HG03097 (cell line): ENCODE measurements around the gene SFT2D1.

ENCODE experiments used
- ATAC-seq: cut with Tn5 transposase; IDR thresholded peaks from one replicate; pipeline ENCODE4 v1.9.1; 2021; ENCODE audit not compliant: unreplicated experiment, low FRiP score

Gene SFT2D1

DNA sequence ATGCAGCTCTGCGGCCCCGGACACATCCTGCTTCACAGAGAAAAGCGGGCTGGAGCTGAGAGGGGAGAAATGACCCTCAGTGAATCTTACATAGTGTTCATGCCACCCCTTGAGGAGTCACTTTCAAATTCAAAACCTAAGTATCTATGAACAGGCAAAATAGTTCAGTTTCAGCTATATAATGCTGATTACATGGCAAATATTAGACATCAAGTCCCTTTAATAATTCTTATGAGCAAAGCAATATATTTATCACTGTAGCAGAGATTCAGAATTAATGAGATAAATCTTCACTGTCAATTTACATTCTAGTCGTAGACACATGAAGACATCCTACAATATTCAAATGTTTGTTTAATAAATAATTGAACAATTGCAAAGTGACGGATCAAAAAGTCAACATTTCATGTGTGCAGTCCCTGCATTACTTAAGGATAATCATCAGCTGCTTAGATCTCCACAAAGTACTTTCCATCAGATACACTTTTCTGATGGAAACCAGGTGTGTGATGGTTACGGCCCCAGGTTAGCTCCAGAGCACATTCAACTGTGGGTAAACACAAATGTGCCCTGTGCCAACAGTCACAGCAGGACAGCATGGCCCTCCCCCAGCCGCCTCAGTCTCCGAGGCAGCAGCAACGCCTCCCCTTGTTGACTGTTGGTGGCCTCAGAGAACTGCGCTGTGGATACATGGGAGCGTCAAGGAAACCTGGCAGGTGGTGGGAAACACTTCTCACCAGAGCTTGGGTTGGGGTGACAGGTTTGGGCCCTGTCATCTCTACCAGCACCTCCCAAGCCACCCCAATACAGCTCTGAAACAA, 33.4 kb downstream of the SFT2D1 start:
- ATAC-seq = no peak

DNA sequence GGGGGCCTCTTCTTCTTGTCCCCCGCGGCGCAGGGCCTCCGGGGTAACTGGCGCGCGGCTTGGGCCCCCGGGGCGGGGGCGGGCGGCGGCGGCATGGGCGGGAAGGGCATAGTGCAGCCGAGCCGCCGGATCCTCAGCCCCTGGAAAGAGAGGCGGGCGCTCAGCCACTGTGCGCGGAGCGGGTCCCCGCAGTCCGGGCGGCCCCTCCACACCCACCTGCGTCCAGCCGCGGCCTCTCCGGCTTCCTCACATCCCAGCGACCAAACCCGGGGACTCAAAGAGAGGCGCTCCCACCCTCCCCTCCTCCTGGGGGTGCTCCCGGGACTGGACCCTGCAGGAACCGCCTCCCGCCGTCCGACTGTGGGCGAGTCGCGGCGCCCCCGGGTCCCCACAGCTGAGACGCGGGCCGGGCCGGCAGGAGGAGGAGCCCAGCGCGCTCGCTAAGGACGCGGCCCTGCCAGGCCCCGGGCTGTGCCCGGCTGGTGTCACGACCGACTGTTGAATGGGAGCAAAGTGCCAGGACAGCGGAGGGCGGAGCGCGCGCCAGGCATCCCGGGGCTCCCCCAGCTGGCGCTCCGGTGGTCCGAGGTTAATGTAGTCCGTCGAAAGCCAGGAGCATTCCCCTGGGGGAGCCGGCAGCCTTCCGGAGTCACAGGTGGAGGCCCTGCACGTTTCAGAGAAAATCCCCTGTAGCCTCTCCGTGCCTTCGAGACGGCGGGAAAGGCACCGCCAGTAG, 34.1 kb downstream of the SFT2D1 start, which contains the start of gene PRR18:
TSS of gene PRR18 (minus strand) at position 360 of the 736 bp plus-strand sequence. CDS start at position 110, 250 bp downstream.
- peak; percentile 48 for ATAC-seq

DNA sequence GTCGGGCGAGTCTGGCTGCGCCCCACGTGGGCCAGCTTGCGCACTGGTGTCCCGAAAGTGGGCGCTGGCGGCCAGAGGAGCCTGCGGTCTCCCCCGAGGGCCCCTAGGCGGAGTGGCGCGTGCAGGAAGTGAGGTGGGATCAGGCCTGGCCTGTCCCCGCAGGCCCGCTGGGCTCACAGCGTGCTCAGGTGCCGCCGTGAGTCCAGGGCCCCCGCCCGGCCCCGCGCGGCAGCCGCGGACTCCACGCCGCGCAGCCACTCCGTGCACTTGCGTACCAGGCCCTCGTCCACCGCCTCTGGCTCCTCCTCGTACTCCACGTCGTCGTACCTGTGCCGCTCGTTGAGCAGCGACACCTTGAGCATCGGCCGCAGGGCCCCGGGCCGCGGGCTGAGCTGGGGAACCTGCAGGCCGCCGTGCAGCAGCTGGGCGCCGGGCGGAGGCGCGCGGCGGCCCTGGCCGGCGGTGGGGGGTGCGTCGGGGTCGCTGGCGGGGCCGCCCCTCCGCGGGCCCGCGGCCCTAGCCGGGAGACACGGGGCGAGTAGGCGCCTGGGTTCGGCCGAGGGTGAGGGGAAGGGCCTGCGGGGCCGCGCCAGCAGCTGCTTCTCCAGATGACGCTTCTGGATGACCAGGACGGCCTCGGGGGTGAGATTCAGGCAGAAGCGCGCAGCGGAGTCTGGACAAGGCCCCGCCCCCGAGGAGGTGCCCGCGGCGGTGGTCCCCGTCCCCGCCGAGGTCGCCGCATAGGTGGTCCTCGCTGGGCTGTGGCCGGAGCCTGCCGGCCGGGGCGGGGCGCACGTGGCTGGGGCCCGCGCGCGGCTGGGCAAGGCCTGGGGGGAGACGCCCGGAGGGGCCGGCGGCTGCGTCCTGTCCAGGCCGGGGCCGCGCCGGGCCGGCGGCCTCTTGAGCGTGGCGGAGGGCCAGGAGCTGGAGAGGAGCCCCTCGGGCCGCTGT, 35.0 kb downstream of the SFT2D1 start:
- peak; percentile 24 for ATAC-seq

DNA sequence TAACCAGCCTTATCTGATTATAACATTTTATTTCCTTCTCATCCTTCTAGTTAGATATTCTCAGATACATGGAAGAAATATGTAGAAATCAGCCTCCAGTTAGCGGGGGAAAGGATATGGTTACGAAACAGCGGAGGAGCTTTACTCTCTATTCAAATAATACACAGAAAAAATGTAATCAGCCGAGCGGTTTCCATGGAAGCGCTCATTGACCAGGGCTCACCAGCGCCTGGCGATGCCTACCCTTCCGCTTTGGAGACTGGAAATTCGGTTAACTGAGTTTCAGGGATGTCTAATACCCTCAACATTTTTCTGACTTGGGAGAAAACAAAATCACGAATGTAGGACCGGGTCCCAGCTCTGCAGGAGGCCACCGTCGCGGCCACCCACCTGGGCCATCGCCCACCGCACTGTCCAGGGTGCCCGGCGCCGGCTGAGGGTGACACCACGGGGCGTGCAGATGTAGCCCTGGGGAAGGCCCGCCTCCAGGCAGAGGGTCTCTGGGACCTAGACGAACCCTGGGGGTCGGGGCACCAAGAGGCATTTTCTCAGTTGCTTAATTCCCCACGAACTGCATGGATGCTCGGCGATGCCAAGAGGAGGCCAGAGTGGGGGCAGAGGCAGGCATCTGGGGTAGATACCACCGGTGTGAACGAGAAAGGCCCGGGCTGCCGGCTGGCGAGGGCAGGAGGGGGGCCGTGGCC, 35.8 kb downstream of the SFT2D1 start:
- no peak for ATAC-seq

DNA sequence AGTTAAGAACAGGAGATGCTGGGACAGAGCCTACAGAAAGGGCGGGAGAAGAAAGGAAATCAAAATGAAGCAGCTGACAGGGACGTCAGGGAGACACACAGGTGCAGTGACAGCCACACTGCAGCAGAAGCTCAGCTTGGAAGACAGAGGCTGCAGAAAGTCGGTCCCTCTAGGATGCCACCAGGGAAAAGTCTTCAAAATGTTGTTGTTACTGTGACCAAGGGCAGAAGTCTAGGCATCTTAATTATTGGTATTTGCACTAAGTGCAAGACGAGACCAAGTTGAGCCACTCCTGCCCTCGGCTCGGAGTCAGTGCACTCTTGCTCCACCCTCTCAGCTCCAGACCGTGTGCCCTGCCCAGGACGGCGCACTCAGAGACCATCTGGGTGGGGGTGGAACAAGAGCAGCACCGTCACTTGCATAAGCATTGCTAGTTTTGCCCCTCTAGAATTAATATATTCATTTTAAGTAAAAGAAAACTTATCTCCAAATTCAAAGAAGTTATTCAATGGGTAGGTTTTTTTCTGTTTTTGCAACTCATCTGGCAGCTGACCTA, 36.7 kb downstream of the SFT2D1 start:
- ATAC-seq = no peak

DNA sequence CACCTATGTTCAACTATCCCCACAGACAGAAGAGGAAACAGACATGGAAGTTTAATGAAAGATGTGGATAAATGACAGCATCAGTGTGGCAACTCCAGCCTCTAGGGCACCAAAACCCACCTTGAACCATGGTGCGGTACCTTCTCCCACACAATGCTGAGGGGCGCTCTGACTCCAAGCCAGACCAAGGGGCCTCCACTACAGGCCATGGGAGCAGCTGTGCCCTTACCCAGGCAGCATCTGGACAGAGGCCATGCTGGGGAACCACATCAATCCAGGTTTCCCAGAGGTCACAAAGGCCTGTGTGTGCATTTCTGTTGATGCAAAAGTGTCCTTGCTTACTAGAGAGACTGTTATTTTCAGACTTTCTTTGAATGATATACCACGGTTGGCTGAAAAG, 38.2 kb downstream of the SFT2D1 start:
- ATAC-seq = no peak

DNA sequence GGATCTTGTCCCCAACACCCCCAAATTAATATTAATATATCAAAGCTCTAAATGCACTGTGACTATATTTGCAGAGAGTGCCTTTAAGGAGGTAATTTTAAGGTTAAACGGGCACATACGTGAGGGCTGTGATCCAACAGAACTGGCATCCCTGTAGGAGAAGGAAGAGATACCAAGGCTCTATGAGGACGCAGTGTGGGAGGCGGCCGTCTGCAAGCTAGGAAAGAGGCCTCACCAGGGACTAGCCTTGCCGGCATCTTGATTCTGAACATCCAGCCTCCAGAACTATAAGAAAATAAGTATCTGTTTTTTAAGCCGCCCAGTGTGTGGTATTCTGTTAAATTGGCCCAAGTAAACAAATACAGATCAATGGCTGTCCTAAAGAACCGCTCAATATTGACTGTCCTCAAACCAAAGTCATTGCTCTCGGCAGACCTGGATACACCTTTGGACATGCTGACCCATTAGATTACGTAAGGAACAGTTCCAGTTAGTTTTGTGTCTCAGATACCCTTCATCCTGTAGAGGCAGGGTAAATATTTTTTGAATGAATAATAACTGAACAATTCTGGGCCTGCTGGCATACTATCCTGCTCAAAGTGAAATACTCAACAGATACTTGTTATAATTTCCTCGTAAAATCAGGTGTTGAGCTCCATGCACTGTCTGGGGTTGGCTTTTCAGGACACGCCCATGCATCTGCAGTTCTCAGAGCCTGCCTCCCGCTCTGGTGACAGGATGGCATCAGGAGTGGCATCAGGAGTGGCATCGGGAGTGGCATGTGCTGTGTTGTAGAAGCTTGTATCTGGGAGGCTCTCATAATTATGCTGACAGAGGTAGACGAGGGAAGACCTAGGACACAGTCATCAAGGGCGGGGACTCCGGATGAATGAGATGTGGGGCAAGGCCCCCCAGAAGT, 40.5 kb downstream of the SFT2D1 start:
- no peak for ATAC-seq

DNA sequence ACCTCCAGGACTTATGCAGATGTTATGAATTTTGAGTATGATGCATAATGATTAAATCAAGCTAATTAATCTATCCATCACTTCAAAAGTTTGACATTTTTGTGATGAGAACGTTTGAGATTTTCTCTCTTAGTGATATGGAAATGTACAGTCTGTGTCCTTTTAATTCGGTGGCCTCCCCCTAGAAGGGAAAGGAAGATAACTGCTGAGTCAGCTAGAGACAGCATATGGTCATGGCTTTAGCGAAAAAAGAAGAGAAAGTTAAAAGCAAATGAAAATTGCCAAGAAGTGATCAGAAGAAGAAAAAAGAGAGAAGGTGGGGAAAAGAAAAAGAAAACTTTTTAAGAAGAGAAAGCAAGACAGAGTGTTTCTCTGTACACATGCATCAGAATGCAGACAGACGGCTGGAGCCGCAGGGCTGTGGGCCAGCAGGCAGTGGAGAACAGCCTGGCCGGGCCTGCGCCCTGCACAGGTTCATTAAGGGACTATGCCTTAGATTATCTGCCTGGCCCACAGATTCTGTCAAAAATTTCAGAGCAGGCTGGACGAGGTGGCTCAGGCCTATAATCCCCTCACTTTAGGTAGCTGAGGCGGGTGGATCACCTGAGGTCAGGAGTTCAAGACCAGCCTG, 41.9 kb downstream of the SFT2D1 start:
- ATAC-seq = no peak

DNA sequence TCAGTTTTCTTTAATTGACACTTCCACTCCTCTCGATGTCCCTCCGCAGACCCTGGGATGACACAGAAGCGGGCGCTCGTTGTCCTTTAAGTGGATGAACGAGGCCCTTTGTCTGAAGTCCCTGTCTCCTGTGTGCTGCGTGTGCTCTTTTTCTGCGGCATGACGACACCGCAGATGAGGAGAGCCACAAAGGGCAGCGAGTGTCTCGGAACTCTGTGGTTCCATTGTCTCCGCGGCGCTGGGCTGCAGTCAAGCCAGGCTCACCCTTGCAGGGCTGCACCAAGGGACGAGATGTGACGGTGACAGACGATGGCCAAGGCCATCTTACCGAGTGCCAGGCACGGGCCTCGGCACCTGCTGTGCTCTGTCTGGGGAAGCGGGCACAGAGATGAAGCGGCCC, 44.7 kb downstream of the SFT2D1 start:
- no peak for ATAC-seq

DNA sequence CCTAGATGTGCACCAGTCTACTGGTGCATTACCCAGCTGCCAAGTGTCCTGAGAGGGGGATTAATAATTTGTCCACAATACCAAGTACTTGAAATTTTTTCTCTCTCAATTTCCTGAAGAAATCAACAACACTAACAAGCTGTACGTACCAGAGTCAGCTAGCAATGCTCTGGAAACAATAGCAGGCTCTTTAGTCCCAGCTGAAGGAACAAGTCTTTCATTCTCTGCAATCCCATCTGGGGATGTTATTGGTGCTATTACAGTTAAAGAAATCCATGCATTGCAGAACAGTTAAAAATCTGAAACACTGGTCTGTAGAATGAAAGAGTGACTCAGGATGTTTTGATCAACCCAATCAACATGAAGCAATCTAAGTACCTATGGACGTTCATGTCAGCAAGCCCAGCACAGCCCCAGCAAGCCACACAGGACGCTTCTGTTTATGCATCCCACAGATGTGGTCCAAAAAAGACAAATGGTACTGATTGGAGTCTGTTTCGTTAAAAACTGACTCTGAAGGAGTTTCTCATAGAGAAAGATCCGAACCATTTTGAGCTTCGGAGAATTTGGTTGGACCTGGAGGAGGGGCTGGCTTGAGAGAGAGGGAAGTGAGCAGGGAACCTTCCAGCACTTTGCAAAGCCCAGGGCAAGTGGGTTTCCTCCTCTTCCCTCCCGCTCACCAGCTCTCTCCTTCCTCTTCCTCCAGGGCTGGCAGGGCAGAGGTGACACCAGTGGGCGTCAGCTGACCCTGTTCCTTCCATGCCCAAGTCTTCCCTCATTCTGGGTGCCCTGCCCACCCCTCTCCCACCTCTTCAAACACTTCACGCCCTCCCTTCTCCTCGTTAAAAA, 46.1 kb downstream of the SFT2D1 start:
- ATAC-seq = no peak

DNA sequence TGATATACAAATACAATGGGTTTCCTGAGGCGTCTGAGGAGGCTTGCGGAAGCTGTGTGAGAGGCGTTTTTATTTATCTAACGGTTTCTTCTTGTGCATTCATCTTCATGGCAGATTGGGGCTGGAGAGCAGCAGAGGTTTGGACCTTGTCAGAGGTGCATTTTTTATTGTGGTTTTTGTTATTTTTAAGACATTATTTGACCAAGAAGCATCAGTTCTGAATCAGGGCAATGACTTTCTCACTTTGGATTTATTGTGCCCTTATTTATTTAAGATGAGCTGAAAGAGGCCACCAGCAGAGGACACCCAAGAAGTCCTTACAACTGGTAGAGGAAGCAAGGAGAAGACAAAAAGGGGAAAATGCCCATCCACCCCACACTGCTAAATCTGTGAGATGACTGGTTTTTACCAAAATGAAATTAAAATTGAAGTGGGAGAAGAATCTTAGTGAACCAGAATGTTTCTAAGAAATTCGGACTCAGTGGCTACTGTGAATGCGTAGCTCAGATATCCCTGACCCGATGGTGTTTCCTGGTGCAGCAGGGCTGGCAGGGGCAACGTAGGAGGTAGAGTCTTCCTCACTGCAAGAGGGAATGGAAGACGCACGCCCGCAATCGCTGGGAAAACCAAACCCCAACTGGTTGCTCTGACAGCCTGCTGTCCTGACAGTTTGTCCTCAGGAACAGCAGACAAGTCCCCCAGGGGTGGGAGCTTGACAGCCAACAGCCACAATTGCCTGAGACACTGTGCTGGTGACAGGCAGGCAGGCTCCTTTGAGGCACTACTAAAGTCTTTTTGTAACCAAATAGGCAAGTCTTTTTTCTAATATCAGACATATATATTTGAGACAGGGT, 48.4 kb downstream of the SFT2D1 start:
- ATAC-seq = no peak

DNA sequence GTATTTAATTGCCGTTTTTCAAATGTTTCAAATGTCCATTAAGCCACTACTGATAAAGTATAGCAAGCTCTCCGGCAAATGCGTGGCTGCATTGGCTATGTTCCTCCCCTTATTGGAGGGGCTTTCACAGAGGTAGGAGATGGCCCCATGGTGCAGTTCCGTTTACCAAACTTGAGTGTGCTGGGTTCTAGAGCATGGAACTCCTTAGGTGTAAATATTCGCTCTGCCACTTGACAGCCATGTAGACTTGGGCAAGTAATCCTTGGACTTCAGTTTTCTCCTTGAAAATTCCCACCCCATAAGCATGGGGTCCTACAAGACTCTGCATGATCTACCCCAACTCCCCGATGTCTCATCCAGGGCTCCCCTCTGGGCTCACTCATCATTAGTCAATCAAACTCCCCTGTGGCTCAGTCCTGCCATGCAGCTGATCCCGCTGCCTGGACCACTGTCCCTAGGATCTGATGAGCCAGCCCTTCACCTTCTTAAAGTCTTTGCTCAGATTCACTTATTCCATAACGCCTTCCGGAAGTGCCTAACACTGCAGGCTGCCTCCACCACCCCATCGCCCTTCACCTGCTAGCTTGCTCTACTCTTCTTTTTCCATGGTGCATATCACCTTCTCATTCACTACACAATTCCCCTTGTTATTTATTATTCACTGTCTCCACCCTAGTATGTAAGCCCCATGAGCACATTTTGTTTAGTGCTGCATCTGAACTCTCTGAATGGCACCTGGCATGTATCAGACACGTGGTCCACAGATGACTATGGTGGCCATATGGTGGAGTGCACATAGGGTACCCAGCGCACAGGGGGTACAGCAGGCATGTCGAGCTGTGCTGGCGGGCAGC, 52.9 kb downstream of the SFT2D1 start:
- no peak for ATAC-seq

DNA sequence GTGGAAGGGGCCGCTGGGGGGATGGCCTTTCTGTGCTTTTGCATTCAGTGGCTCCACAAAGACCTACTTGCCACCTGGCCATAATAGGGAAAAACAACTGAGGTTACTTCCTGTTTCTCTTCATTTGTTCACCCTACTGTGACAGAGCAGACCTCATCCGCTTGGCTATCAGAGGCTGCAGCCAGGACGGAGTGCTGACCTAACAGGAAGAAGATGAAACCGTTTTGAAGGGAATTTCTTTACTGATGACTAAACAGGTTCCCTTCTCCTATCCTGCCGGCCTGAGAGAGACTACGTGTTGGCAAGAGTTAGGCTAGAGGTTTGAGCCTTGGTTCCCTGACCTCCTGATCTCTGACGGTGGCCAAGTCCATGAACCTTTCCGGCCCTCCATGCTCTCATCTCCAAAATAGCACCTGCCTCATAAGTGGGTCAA, 55.5 kb downstream of the SFT2D1 start:
- ATAC-seq = peak; percentile 90

DNA sequence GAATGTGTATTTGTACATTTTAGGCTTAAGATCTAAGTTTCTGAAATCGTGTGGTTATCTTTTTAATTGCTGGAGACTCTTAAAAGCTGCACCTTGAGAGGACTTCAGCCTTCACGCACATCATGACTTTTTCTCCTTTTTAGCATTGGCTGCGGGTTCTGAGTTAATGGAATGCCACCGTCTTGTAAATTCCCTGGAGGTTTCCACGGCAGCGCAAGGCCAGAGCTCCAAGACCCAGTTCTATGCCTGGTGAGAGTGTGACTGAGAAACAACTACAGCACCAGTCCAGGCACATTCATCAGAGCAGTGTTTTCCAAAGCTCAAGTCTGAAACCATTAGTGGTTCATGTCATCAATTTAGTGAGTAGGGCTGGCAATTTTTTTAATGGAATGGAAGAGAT, 57.1 kb downstream of the SFT2D1 start:
- ATAC-seq = no peak

DNA sequence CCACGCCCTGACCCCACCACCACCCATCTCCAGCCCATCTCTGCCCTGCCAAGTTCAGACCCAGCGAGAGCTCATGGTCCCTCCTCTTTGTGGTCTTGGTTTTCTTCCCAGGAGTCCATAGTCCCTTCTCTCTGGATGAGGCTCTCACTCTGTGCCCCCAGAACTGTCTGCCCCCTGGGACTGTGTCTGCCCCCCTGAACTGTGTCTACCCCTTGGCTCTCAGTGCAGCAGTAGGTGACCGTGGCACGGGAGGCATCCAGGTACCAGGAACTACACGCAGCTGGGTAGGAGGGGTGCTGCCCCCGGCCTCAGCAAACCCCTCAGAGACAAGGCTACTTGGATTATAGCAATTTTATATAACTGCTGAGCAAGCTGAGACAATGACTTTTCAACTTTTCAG, 57.7 kb downstream of the SFT2D1 start:
- no peak for ATAC-seq
